ENCODE data around the gene REV3L. TPM values are rescaled to one million over a fixed set of nuclear protein-coding genes. Genes with fewer than 3 reads are reported as not detected.

The REV3L gene
- total RNA-seq, 1 donor from 2014 or later: 14.2 TPM

- H3K4me3 ChIP-seq (ENCODE audit: low read depth, low read length): no peak overlapping the region
- DNase-seq (ENCODE audit: low read depth): no peak
- TF ChIP-seq CTCF (conservative IDR thresholded peaks at IDR 0.05; ENCODE audit: low read depth, low read length): no peak
Observed at GRCh38 chr6:111503660-111504059, 20.6 kb upstream of the REV3L start.

- no peak for TF ChIP-seq CTCF (conservative IDR thresholded peaks at IDR 0.05; ENCODE audit: low read depth, low read length)
- no peak for DNase-seq (ENCODE audit: low read depth)
- no peak overlapping the region for H3K4me3 ChIP-seq (ENCODE audit: low read depth, low read length)
Observed at GRCh38 chr6:111503194-111503593, 20.2 kb upstream of the REV3L start.

- H3K4me3 ChIP-seq (ENCODE audit: low read depth, low read length): no peak overlapping the region
- no peak for TF ChIP-seq CTCF (conservative IDR thresholded peaks at IDR 0.05; ENCODE audit: low read depth, low read length)
- no peak for DNase-seq (ENCODE audit: low read depth)
Observed at GRCh38 chr6:111502154-111502553, 19.1 kb upstream of the REV3L start.

GRCh38 chr6:111499269-111499793, 16.3 kb upstream of the REV3L start:
- no peak for TF ChIP-seq CTCF (conservative IDR thresholded peaks at IDR 0.05; ENCODE audit: low read depth, low read length)
- no peak overlapping the region for H3K4me3 ChIP-seq (ENCODE audit: low read depth, low read length)

GRCh38 chr6:111494951-111495635, 12.1 kb upstream of the REV3L start:
- DNase-seq (ENCODE audit: low read depth): no peak
- TF ChIP-seq CTCF (conservative IDR thresholded peaks at IDR 0.05; ENCODE audit: low read depth, low read length): no peak

More at GRCh38 chr6:111499269-111499793, 16.3 kb upstream of the REV3L start:
- no peak for DNase-seq (ENCODE audit: low read depth)

GRCh38 chr6:111492499-111492898, 9.5 kb upstream of the REV3L start:
- DNase-seq (ENCODE audit: low read depth): no peak
- H3K4me3 ChIP-seq (ENCODE audit: low read depth, low read length): no peak overlapping the region
- no peak for TF ChIP-seq CTCF (conservative IDR thresholded peaks at IDR 0.05; ENCODE audit: low read depth, low read length)

More at GRCh38 chr6:111494951-111495635, 12.1 kb upstream of the REV3L start:
- no peak overlapping the region for H3K4me3 ChIP-seq (ENCODE audit: low read depth, low read length)

GRCh38 chr6:111490067-111490466, 7.0 kb upstream of the REV3L start:
- H3K4me3 ChIP-seq (ENCODE audit: low read depth, low read length): no peak overlapping the region
- TF ChIP-seq CTCF (conservative IDR thresholded peaks at IDR 0.05; ENCODE audit: low read depth, low read length): no peak
- no peak for DNase-seq (ENCODE audit: low read depth)
